Testis (tissue), 3 donors: ENCODE data around the gene EXPH5. TPM values are rescaled to one million over a fixed set of nuclear protein-coding genes. Genes with fewer than 3 reads are reported as not detected.

Experiments used
- DNase-seq: peaks from one replicate; pipeline ENCODE4 v3.0.0-alpha.2; 2019
- H3K27ac ChIP-seq, 2 donors: fragments of 200-600 bp; sonication (generic); one replicate each; pipeline ENCODE4 v1.5.1; 2019
- H3K27me3 ChIP-seq: fragments of 200-600 bp; sonication (generic); one replicate; pipeline ENCODE4 v1.5.1; 2019
- H3K36me3 ChIP-seq: fragments of 200-600 bp; sonication (generic); one replicate; pipeline ENCODE4 v1.5.1; 2017; ENCODE audit warnings: low read depth; ENCODE audit errors: missing control alignments
- H3K4me1 ChIP-seq: fragments of 200-600 bp; sonication (generic); one replicate; pipeline ENCODE4 v1.5.1; 2019
- H3K4me3 ChIP-seq, 2 donors: fragments of 200-600 bp; sonication (generic); one replicate each; pipeline ENCODE4 v1.5.1; 2017 to 2019
- H3K9me3 ChIP-seq: fragments of 200-600 bp; sonication (generic); one replicate; pipeline ENCODE4 v1.5.1; 2017
- POLR2A ChIP-seq: fragments of 450-650 bp; IDR thresholded peaks from one replicate; pipeline ENCODE4 v1.6.1; 2017; ENCODE audit warnings: antibody characterized with exemption, mild to moderate bottlenecking, moderate library complexity
- WGBS, 2 donors: methylation state at CpG; one replicate each; pipeline ENCODE4 v1.1.5; 2018; 5-methylcytosine and 5-hydroxymethylcytosine counted together
- intact Hi-C: fragments of 100-400 bp; cut with DNase I; formaldehyde crosslinking; loops from one replicate; pipeline ENCODE4 v1.15.1; 2023; ENCODE audit warnings: low total_unique reads
- polyA plus RNA-seq: library from polyadenylated mRNA; stranded (reverse); fragments of 350-450 nt; fragmentation: Illumina TruSeq; extraction: RNeasy Lipid Tissue Mini Kit (QIAGEN cat#74804); gene quantifications from one replicate; pipeline ENCODE4 v1.2.3, GENCODE V29; 2014; ENCODE audit warnings: low read depth, low replicate concordance; ENCODE audit not compliant: insufficient read depth
- total RNA-seq, 2 donors: library from RNA; depleted of rRNA; stranded (reverse); fragments of >200 nt; gene quantifications; one replicate each; pipeline ENCODE4 v1.2.3, GENCODE V29; 2016
- TF ChIP-seq, protein P1 (sequence below), 3 experiments: fragments of 450-650 bp in 2 of 3; fragments of 200-600 bp in 1 of 3; sonication (generic) in 1 of 3; IDR thresholded peaks; one replicate each; pipeline ENCODE4 v1.5.1; 2016 to 2019; ENCODE audit warnings: antibody characterized with exemption in 3 of 3, mild to moderate bottlenecking in 2 of 3, moderate library complexity in 1 of 3

EXPH5 gene
- total and polyA plus RNA-seq, 3 donors from 2014 or later: 0.62 to 1.3 (median 0.71) TPM

DNA sequence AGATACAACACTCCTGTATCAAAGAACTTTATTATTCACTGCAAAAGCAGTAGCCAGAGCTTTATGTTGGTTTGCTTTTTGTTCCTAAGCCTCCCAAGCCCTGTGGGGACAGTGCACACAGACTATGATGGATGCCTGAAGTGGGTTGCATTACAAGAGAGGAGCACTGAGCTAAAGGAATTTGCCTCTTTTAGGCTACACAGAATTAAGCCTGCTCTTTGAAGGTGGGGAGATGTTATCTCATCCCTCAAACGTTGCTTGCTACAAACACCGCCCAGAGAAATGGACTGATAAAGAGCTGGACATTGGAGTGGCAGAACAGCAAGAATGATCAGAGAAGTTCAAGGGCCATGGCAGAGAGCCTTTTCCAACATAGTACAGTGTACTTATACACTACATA is 92.8 kb downstream of the EXPH5 start:
- no peak for DNase-seq
- WGBS, 2 donors: 51 to 53% methylated on average over 2 of the region's 2 CpGs
- intact Hi-C loops: loop anchor here (10.0 kb wide), 1 partner anchor 154 kb away; no protein-coding TSS in a partner anchor
- H3K27ac ChIP-seq: no peak overlapping the region
- no peak for TF ChIP-seq POLR2A
- TF ChIP-seq, protein P1, sequence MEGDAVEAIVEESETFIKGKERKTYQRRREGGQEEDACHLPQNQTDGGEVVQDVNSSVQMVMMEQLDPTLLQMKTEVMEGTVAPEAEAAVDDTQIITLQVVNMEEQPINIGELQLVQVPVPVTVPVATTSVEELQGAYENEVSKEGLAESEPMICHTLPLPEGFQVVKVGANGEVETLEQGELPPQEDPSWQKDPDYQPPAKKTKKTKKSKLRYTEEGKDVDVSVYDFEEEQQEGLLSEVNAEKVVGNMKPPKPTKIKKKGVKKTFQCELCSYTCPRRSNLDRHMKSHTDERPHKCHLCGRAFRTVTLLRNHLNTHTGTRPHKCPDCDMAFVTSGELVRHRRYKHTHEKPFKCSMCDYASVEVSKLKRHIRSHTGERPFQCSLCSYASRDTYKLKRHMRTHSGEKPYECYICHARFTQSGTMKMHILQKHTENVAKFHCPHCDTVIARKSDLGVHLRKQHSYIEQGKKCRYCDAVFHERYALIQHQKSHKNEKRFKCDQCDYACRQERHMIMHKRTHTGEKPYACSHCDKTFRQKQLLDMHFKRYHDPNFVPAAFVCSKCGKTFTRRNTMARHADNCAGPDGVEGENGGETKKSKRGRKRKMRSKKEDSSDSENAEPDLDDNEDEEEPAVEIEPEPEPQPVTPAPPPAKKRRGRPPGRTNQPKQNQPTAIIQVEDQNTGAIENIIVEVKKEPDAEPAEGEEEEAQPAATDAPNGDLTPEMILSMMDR (IDR thresholded peaks at IDR 0.05): no peak
- no peaks in the 10 kb centered on the region for H3K4me1 ChIP-seq
- no peaks in the 10 kb centered on the region for H3K9me3 ChIP-seq
- no peak overlapping the region for H3K4me3 ChIP-seq
- no peaks in the 10 kb centered on the region for H3K36me3 ChIP-seq
- H3K27me3 ChIP-seq: no peaks in the 10 kb centered on the region

DNA sequence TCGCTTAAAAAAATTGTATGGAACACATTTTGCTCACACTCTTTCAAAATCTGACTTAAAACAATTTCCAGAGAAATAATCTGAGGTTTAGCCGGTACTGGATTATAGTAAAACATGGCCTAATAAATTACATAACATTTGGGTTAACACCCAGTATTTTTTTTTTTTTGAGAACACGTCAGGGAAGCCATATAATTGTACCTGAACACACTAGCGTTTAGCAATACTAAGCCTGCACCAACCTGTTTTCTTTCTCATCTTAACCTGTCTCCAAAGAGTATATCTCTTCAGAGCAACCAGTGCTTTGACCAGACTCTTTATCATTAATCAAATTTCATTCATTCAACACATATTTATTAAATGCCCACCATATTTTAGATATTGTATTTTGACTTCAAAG is 93.4 kb downstream of the EXPH5 start:
- no peaks in the 10 kb centered on the region for H3K4me1 ChIP-seq
- H3K36me3 ChIP-seq: no peaks in the 10 kb centered on the region
- 83 to 87% methylated on average over 4 of the region's 4 CpGs for WGBS, 2 donors
- TF ChIP-seq, protein P1 (IDR thresholded peaks at IDR 0.05): no peak
- no peak for TF ChIP-seq POLR2A
- no peak overlapping the region for H3K4me3 ChIP-seq
- DNase-seq: no peak
- H3K27me3 ChIP-seq: no peaks in the 10 kb centered on the region
- no peaks in the 10 kb centered on the region for H3K9me3 ChIP-seq
- no peak overlapping the region for H3K27ac ChIP-seq
- intact Hi-C loops: loop anchor here (10.0 kb wide), 1 partner anchor 155 kb away; no protein-coding TSS in a partner anchor

DNA sequence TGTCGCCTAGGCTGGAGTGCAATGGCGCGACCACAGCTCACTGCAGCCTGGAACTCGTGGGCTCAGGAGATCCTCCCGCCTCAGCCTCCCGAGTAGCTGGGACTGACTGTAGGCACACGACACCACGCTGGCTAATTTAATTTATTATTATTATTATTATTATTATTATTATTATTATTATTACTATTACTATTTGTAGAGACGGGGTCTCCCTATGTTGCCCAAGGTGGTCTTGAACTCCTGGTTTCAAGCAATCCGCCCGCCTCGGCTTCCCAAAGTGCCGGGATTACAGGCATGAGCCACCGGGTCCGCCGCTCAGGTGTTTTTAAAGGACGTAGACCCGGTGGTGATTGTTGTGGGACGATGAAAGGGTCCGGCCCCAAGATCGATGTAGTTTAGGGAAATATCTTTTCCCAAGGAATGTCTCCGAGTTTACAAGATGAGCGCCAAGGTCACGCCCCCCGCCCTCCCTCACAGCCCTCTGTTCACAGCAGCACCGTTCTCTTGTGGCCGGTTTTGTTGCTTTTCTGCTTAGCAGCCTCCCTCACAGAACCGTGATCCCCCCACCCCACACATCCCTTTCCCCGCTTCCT is 94.7 kb downstream of the EXPH5 start:
- peak; percentile 21 for DNase-seq
- peak overlapping the region; percentile 84 to 94 for H3K27ac ChIP-seq
- TF ChIP-seq POLR2A: no peak
- TF ChIP-seq, protein P1 (IDR thresholded peaks at IDR 0.05): no peak
- H3K4me3 ChIP-seq: peak overlapping the region; percentile 76 to 81
- no peaks in the 10 kb centered on the region for H3K4me1 ChIP-seq
- H3K36me3 ChIP-seq: no peaks in the 10 kb centered on the region
- intact Hi-C loops: no loop called here
- 39 to 55% methylated on average over 29 of the region's 29 CpGs for WGBS, 2 donors
- no peaks in the 10 kb centered on the region for H3K27me3 ChIP-seq
- no peaks in the 10 kb centered on the region for H3K9me3 ChIP-seq

DNA sequence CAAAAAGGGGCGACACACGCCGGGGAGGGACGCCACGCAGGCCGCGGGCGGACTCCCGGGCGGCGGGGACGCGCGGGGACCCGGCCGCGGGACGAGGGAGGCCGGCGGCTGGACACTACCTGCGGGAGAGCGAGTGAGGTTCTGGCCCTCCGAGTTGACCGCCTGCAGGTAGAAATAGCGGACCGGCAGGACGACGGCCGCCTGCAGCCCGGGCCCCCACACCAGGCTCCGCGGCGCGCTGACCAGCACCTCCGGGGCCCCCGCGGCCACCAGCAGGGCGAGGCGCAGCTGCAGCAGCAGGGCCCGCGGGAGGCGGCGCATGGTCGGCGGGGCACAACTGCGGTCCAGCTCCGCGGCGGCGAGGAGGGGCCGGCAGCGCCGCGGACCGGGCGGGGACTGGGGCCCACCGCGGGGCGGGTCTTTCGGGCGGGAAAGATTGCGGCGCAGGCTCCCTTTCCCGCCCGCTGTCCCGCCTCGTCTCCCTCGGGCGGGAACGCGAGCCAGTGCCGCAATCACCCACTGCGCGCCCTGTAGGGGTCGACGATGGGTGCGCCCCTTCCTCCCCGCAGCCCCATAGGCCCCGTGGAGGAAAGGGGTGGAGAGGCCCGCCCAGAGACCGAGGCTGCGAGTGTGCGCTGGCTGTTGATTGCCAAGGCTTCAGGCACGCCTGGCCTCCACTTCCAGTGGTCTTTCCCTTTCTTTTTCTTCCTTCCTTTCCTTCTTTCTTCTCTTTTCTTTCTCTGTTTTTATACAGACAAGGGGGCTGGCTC is 95.3 kb downstream of the EXPH5 start, which contains the start of gene POGLUT3:
POGLUT3 (minus strand) TSS at position 339 of the 770 bp plus-strand sequence; CDS start at position 321, 18 bp downstream.
- Histone ChIP-seq H3K4me1 (no peaks in the 10 kb centered on the region), H3K36me3 (no peaks in the 10 kb centered on the region), H3K27ac (peak within 1 kb of the TSS; percentile 84 to 94), H3K27me3 (no peaks in the 10 kb centered on the region), H3K9me3 (no peaks in the 10 kb centered on the region), H3K4me3 (peak within 1 kb of the TSS; percentile 76 to 81)
- DNase-seq: peak; percentile 54
- intact Hi-C loops: no loop called here
- 0 to 1% methylated on average over 49 to 54 of the region's 84 CpGs for WGBS, 2 donors
- TF ChIP-seq, protein P1 (IDR thresholded peaks at IDR 0.05): no peak
- TF ChIP-seq POLR2A: no peak
